Activated CD4-positive, alpha-beta T cell treated with anti-CD3 and anti-CD28 coated beads, Interleukin-2, amount 50 U/mL, for 16 hours (primary cell): ENCODE data around the gene MRNIP.

Experiments
- DNase-seq: peaks from one replicate; pipeline ENCODE4 v3.0.0-alpha.2; 2020

The MRNIP gene

DNA sequence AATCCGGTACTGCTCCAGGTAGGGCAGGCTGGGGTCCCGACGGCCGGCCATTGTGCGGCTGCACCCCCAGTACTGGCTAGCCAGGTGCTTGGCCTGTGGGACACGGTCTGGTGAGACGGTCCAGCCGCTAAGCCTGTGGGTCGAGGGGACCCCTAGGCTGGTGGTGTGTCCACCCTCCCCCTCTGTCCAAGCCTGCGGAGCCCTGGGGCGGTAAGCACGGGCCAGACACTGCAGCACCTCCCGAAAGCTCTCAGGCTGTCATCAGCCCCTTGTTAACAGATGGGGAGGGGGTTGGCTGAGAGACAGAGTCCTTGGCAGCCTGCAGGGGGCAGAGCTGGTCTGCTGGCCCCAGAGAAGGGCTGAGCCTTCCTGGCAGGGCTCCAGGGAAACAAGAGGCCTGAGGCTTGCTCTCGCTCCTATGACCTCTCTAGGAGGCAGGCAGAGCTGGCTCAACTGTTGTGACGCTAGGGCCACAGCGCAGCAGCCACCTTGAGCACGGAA, 11.8 kb upstream of the MRNIP start:
- DNase-seq, result no peak

DNA sequence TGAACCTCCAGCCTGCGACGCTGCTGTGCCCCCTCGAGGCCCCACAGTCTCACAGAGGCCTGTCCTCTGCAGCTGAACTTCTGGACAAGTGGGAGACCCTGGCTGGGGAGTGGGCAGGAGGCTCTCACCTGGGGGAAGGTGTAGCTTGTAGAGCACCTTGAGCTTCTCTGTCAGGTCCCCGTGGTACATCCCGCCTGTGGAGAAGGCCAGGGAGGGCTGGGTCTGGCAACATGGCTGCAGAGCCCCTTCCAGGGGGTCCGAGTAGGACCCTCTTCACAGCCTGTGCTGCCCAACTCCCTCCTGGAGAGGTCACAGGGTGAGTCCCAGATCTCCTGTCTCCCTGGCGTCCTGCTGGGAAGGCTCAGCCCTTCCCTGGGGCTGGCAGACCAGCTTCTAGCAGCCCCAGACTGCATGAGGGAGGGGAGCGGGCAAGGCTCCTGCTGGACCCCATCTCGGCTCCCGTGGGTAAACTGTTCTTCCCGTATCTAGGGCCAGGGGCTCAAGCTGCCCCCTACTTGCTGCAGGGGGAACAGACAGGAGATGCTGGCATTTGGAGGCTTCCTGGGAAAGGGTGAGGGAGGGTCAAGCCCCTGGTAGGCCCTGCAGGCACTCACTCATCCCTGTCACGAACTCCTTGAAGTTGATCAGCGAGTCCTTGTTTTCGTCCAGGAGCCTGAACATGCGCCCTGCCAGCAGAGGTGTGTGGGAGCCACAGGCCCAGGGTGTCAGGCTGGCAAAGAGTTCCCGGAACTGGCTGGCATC, 11.2 kb upstream of the MRNIP start:
- no peak for DNase-seq

DNA sequence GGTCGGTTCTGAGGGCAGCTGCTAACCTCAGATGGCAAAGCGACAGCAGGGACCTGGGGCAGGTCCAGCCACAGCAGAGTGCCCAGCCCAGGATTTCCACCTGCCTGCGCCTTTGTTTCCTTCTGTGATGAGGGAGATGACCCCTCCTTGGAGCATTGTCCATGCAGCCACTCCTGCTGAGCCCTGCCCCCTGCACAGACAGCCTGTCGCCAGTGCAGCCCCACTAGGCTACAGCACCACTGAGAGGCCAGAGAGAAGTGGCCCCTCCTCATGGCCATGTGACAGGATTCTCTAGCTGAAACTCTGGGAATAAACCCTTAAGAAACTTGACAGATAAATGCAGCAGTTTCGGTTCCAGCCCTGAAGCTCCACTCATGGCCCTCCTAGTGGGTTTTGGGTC, 10.5 kb upstream of the MRNIP start:
- DNase-seq, result no peak

- no peak for DNase-seq
These were observed 9.9 kb upstream of the MRNIP start for GRCh38 chr5:179868541-179868940.

GRCh38 chr5:179867476-179867875, 8.9 kb upstream of the MRNIP start:
- no peak for DNase-seq

GRCh38 chr5:179867079-179867465, 8.5 kb upstream of the MRNIP start:
- no peak for DNase-seq

DNA sequence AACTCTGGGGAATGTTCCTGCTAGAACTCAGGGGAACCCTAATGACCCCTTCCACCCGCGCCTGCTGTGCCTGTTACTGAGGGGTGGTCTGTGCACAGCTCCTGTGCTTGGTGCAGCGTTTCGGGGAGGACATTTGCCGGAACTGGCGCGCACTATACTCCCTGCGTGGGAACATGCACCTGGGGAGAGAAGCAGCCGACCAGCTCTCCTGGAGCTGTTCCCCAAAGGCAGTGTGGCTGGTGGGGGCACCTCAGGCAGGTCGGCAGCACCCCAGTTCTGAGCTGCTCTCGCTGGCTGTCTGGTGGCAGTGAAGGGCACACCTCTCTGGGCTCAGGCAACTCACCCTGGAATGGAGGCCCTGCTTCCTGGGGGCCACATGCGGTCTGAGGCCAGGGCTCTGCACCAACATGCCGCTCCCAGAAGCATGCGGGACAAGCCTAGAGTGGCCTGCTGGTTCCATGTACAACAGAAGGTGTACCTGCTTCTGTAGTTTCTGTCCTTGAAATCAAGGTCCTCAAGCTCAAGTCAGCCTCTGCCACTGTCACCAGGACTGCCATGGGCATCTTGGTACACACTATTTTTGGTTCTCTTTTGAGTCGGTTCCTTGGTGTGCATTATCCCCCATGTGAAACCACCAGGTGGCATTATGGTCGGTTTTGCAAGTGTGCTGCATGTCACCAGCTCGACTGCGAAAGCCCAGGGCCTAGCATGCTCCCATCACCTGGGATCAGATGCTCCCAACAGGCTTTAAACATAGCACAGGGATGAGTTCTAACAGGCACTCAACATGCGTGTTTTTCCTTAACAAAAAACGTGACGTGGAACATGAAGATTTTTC, 7.8 kb upstream of the MRNIP start:
- DNase-seq, result peak; percentile 51

DNA sequence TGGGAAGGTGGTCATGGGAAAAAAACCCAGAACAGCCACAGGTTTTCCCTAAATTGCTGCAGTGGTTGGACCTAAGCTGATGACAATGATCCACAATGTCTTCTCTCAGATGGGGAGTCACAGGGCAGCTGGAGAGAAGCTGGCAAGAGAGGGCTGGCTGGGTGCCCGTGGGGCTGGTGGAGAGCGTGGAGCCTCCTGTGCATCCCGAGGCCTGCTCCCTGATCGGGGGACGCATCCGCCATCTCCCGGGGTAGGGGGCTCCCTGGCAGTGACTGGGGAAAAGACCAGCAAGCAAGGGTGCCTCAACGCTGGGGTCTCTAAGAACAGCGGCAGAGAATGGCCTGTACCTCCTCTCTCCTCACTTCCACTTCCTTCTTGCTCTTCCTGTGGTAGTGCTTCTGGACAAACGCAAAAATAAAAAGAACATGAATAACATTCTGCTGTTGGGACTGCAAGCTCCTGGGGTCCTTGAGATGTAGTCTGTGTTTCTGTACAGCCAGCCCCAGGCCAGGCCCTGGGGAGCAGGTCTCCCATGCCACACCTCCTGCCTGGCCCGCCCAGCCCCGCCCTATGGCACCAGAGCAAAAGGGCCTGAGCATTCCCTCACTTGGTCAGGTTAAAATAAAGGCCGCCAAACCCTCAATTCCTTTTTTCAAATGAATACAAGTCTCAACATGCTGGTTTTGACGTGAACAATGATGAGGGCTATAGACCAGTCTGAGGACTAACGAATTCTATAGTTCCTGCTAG, 7.0 kb upstream of the MRNIP start:
- no peak for DNase-seq

DNA sequence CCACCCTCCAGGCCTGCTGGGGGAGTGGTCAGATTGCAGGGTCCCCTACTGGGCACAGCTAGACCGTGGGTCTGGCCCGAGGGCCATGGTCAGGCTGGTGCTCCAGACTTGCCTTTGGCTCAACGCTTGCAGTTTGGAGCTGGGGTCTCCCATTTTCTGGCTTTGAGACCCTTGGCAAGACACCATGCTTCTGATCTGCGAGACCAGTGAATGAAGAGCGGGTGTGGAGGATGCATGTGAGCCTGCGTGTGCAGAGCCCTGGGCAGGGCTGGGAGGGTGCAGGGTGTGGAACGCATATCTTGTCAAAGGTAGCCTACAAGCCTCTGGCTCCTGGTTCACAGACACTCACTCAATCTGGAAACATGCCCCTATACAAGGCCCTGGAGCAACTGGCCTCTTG, 6.1 kb upstream of the MRNIP start:
- DNase-seq, result no peak

DNA sequence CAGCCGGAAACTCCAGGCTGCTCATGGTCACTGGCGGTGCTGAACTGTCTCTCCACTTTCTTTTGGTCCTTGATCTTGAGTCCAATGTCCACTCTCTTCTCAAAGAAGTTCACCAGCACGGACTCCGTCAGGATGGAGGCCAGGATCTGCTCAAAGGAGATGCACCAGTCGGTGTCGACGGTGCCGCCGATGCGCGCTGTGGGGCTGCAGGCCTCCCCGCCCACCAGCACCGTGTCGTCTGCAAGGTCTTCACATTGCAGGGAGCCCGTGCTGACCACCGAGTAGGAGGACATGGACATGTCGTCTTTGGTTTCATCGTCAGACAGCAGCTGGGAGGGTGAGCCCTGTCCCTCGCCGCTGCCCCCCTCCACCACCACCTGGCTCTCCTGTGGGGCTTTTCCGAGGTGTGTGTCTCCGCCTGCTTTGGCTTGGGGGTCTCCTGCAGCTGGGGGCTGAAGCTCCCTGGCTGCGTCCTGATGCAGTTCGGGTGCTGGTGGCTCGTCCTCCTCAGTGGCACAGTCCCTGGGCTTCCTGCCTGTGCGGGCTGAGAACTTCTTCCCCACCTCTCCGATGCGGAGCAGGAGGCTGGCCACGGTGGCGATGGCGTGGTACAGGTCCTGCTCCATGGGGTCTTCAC, 5.0 kb upstream of the MRNIP start:
- no peak for DNase-seq

- no peak for DNase-seq
These were observed 4.3 kb upstream of the MRNIP start for GRCh38 chr5:179862891-179863290.

DNA sequence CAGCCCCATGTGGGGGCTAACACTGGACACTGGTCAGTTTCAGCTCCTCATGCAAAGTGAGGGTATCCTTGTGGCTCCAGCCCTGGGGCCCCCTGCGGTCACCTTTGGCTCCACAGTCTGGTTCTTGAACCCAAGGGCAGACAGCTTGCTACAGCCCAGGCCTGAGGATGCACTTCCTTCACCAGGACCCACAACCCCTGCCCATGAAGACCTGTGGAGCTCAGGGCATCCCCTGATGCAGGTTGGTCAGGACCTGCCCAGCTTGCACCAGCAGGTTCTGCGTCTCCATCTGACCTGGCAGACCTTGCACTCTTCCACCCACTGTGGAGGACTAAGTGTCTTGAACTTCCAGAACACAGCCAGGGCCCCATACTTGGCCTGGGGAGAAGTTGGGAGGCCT, 3.7 kb upstream of the MRNIP start:
- no peak for DNase-seq

DNA sequence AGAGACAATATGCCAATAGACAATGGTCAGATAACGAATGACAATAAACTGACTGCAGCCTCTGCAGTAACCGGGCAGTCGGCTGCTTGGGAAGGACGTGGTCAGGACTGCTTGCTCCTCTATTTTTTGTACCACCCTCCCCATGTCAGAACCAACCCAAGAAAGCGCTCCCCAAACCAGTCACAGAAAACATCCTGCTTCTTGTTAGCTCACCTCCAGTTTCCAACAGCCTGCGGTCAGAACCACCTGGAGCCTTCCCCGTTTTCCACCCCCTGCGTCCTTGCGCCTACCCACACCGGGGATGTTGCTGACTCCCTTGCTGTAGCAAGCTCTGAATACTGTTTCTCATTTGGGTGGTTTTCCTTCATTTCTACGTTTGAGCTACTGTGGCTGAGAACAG, 1.7 kb upstream of the MRNIP start:
- DNase-seq, result no peak

GRCh38 chr5:179858241-179858585, 404 bp downstream of the MRNIP start:
- peak; percentile 48 for DNase-seq

GRCh38 chr5:179854356-179854755, 4.3 kb downstream of the MRNIP start:
- DNase-seq, result no peak

DNA sequence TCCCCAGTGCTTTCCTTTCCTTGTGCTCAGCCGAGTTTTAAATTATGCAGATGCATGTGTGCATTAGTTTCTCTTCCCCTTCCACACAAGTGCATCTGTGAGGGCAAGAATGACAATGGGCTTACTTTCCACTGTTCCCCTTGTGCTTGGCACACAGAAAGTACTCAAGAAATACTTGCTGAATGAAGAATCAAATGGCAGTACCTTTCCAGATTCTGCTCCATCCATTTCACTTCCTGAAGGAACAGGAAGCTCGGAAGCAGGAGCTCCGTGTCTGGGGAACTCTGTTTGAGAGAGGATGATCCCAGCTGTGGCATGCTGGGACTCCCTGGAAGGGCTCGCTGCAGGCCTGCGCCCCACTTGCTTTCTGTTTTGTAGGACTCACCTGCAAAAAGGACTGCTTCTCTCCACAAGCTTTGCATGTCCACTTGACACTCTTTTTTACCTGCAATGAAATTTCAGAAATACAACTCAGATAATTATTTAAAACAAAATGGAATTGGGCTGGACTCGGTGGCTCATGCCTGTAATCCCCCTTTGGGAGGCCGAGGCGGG, 5.5 kb downstream of the MRNIP start:
- no peak for DNase-seq

DNA sequence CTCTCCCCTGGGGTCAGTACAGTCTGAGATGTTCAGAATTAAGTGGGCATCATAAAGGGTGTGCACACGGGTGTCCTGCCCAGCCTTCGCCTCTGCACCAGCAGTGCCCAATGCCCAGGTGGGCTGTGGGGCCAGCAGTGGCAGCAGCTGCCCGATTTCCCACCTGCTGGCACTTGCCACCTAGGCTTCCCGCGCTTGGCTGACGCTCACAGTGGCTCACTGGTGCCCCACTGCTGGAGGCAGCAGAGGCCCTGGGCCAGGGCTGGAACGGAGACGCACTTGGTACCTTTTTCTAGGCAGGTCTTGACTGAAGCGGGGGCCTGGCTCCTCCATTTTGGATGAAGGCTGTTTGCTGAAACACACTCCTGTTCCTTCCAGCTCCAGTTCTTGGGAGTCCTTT, 17.0 kb downstream of the MRNIP start:
- no peak for DNase-seq

DNA sequence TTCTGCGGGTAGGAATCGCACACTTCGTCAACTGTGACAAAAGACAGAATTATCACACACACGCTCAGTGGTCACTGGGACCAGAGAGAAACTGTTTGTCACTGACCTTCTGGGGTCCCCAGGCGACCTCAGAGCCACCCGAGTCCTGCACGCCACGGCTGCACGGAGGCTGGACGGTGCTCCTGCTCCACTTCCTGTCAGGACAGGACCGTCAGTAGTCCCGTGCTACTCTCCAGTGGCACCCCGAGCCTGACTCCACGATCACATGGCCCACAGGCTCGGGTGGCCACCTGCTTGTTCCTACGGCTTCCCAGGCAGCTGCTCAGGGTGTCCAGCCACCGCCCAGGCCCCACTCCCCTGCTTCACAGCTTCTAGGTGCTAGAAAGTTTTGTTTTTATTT, 17.9 kb downstream of the MRNIP start:
- no peak for DNase-seq

DNA sequence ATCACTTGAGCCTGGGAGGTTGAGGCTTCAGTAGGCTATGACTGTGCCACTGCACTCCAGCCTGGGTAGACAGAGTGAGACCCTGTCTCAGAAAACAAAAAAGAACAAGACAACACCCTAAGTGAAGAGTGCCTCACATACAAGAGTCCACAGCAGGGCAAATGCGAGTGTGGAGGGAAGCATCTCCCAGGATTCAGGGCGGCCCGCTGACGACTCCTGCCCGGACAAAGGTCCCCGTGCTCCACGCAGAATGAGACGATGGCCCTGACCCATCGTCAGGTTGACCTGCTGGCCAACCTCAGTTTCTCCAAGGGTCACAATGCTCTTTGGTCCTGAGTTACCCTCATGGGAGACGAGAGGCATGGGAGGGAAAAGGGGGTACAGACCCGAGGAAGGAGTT, 18.3 kb downstream of the MRNIP start:
- DNase-seq, result no peak

GRCh38 chr5:179839328-179840256, 19.0 kb downstream of the MRNIP start:
- no peak for DNase-seq
